ENCODE measurements around the gene EFHC1.

- TF ChIP-seq CTCF (IDR thresholded peaks at IDR 0.05; ENCODE audit: insufficient read depth, low read length, poor library complexity, severe bottlenecking), result no peak
- TF ChIP-seq EZH2phosphoT487 (conservative IDR thresholded peaks at IDR 0.05; ENCODE audit: low read length), result no peak
Measured at GRCh38 chr6:52549428-52549827, 129.3 kb downstream of the EFHC1 start.
